ENCODE measurements around the gene RPE65. TPM values are rescaled to one million over a fixed set of nuclear protein-coding genes. Genes with fewer than 3 reads are reported as not detected.

Gene RPE65
- polyA plus RNA-seq, 3 donors: not detected

- intact Hi-C loops (cut with micrococcal nuclease): no loop called here
- Histone ChIP-seq H4K20me1 (ENCODE audit: insufficient read depth, low read length) (no peaks in the 10 kb centered on the region), H3K4me2 (replicated peaks; ENCODE audit: extremely low read depth, low read length, poor library complexity, severe bottlenecking) (no peak overlapping the region), H3K36me3 (replicated peaks in 1 of 2; ENCODE audit: control insufficient read depth in 1 of 2, insufficient read depth in 2 of 2, low read length in 2 of 2) (no peaks in the 10 kb centered on the region), H3K27me3 (ENCODE audit: control insufficient read depth in 2 of 2, insufficient read depth in 2 of 2, low read length in 2 of 2) (no peaks in the 10 kb centered on the region), H3K27ac (ENCODE audit: low read depth in 1 of 2, low read length in 2 of 2) (no peak overlapping the region), H3K4me3 (replicated peaks in 1 of 3; ENCODE audit: low read depth in 2 of 3, low read length in 3 of 3) (no peak overlapping the region), H3K79me2 (ENCODE audit: insufficient read depth, low read length) (no peaks in the 10 kb centered on the region), H2AFZ (ENCODE audit: insufficient read depth, low read depth, low read length, poor library complexity, severe bottlenecking) (no peak overlapping the region), H3K4me1 (ENCODE audit: control insufficient read depth in 1 of 2, insufficient read depth in 2 of 2, low read length in 2 of 2) (peaks cover 15 to 16% of the 10 kb centered on the region in 2 donors), H3K9me3 (replicated peaks in 1 of 2; ENCODE audit: control insufficient read depth in 1 of 2, insufficient read depth in 1 of 2, low read length in 2 of 2) (no peaks in the 10 kb centered on the region), H3K9ac (ENCODE audit: insufficient read depth, low read length, poor library complexity, severe bottlenecking) (no peak overlapping the region)
- no peak for TF ChIP-seq CTCF (IDR thresholded peaks at IDR 0.05)
- Mint-ChIP-seq H3K9me3 (peaks cover 0 to 3% (median 0%) of the 10 kb centered on the region in 7 donors), H3K4me1 (peaks cover 21% of the 10 kb centered on the region), H3K36me3 (no peaks in the 10 kb centered on the region), H3K27ac (no peak overlapping the region), H3K27me3 (ENCODE audit: low read depth in 3 of 3) (peaks cover 0 to 2% (median 2%) of the 10 kb centered on the region in 3 donors), H3K4me3 (no peak overlapping the region)
- DNase-seq: no peak
- WGBS (ENCODE audit: insufficient coverage): 100% methylated on average over 4 of the region's 8 CpGs
These were observed 3.4 kb upstream of the RPE65 start for GRCh38 chr1:68453060-68453670.

GRCh38 chr1:68448365-68448764 is 1.4 kb downstream of the RPE65 start:
- Histone ChIP-seq H4K20me1 (ENCODE audit: insufficient read depth, low read length) (no peaks in the 10 kb centered on the region), H2AFZ (ENCODE audit: insufficient read depth, low read depth, low read length, poor library complexity, severe bottlenecking) (no peak overlapping the region), H3K9ac (ENCODE audit: insufficient read depth, low read length, poor library complexity, severe bottlenecking) (no peak overlapping the region), H3K9me3 (replicated peaks in 1 of 2; ENCODE audit: control insufficient read depth in 1 of 2, insufficient read depth in 1 of 2, low read length in 2 of 2) (no peaks in the 10 kb centered on the region), H3K4me3 (replicated peaks in 1 of 3; ENCODE audit: low read depth in 2 of 3, low read length in 3 of 3) (no peak overlapping the region), H3K4me1 (ENCODE audit: control insufficient read depth in 1 of 2, insufficient read depth in 2 of 2, low read length in 2 of 2) (peaks cover 15 to 16% of the 10 kb centered on the region in 2 donors), H3K36me3 (replicated peaks in 1 of 2; ENCODE audit: control insufficient read depth in 1 of 2, insufficient read depth in 2 of 2, low read length in 2 of 2) (no peaks in the 10 kb centered on the region), H3K79me2 (ENCODE audit: insufficient read depth, low read length) (no peaks in the 10 kb centered on the region), H3K4me2 (replicated peaks; ENCODE audit: extremely low read depth, low read length, poor library complexity, severe bottlenecking) (no peak overlapping the region), H3K27ac (ENCODE audit: low read depth in 1 of 2, low read length in 2 of 2) (no peak overlapping the region), H3K27me3 (ENCODE audit: control insufficient read depth in 2 of 2, insufficient read depth in 2 of 2, low read length in 2 of 2) (no peaks in the 10 kb centered on the region)
- Mint-ChIP-seq H3K27ac (peak overlapping the region in 1 of 7 donors; percentile 52), H3K4me1 (peaks cover 23% of the 10 kb centered on the region), H3K9me3 (peaks cover 0 to 4% (median 0%) of the 10 kb centered on the region in 7 donors), H3K27me3 (ENCODE audit: low read depth in 3 of 3) (peaks cover 0 to 2% (median 1%) of the 10 kb centered on the region in 3 donors), H3K4me3 (peak overlapping the region in 1 of 2 donors; percentile 26), H3K36me3 (no peaks in the 10 kb centered on the region)
- no peak for TF ChIP-seq CTCF (IDR thresholded peaks at IDR 0.05)
- 100% methylated on average over 1 of the region's 7 CpGs for whole genome bisulfite sequencing (ENCODE audit: insufficient coverage)
- no peak for DNase-seq
- intact Hi-C loops (cut with micrococcal nuclease): loop anchor here in 1 of 2 donors (5.0 kb wide), 1 partner anchor 326 kb away; no protein-coding TSS in a partner anchor
